OCI-LY3 (cell line): ENCODE measurements around the gene CCDC69.

Source experiments
- H2AFZ ChIP-seq: fragments of 200-600, 300-600 bp; shearing (Covaris generic); 2 replicates; pipeline ENCODE4 v1.6.0; 2014; ENCODE audit warnings: antibody characterized with exemption, low read depth, low read length
- H3K27ac ChIP-seq: fragments of 200-600, 300-600 bp; sonication (generic); 2 replicates; pipeline ENCODE4 v1.5.1; 2014; ENCODE audit warnings: mild to moderate bottlenecking, low read length, moderate library complexity, mixed read lengths
- H3K27me3 ChIP-seq: fragments of 200-600, 300-600 bp; sonication (generic); 2 replicates; pipeline ENCODE4 v1.6.1; 2014; ENCODE audit warnings: low read depth, low read length, mixed read lengths
- H3K36me3 ChIP-seq: fragments of 200-600, 300-600 bp; sonication (generic); replicated peaks from 2 replicates; pipeline ENCODE3; 2014; ENCODE audit warnings: low read depth, low read length, mixed read lengths
- H3K4me1 ChIP-seq: fragments of 300-600, 200-600 bp; sonication (generic); 2 replicates; pipeline ENCODE4 v1.6.1; 2014; ENCODE audit warnings: low read length, mixed read lengths
- H3K4me2 ChIP-seq: fragments of 200-600, 300-600 bp; sonication (generic); 2 replicates; pipeline ENCODE4 v1.6.1; 2014; ENCODE audit warnings: low read length, mixed read lengths
- H3K4me3 ChIP-seq: fragments of 300-600, 200-600 bp; sonication (generic); 2 replicates; pipeline ENCODE4 v1.5.1; 2014; ENCODE audit warnings: antibody characterized with exemption, mild to moderate bottlenecking, low read length, moderate library complexity
- H3K79me2 ChIP-seq: fragments of 300-600, 200-600 bp; shearing (Covaris generic); 2 replicates; pipeline ENCODE4 v1.6.1; 2014; ENCODE audit warnings: mild to moderate bottlenecking, low read length, mixed read lengths
- H3K9ac ChIP-seq: fragments of 300-600, 200-600 bp; shearing (Covaris generic); 2 replicates; pipeline ENCODE4 v1.6.0; 2014; ENCODE audit warnings: mild to moderate bottlenecking, low read length, moderate library complexity
- H3K9me3 ChIP-seq: fragments of 200-600, 300-600 bp; shearing (Covaris generic); 2 replicates; pipeline ENCODE4 v1.6.1; 2014; ENCODE audit warnings: low read length, mixed read lengths; ENCODE audit not compliant: insufficient read depth
- H4K20me1 ChIP-seq: fragments of 200-600, 300-600 bp; sonication (generic); 2 replicates; pipeline ENCODE4 v1.6.1; 2016; ENCODE audit warnings: low read length, mixed read lengths; ENCODE audit not compliant: insufficient read depth
- CTCF ChIP-seq: fragments of 200-600, 300-600 bp; sonication (generic); IDR thresholded peaks from 2 replicates; pipeline ENCODE4 v1.5.1; 2014; ENCODE audit warnings: antibody characterized with exemption, low read length, low read depth
- EZH2phosphoT487 ChIP-seq: fragments of 200-600 bp; shearing (Covaris generic); IDR thresholded peaks from 2 replicates; pipeline ENCODE4 v1.6.1; 2018; ENCODE audit warnings: antibody characterized with exemption, mixed run types, low read depth

The CCDC69 gene

GRCh38 chr5:151186538-151186937, 37.4 kb downstream of the CCDC69 start:
- Histone ChIP-seq H3K9me3 (0 out of 2 replicates have a peak, but pooled peaks cover 9% of the 10 kb centered on the region), H3K79me2 (no peaks in the 10 kb centered on the region), H3K4me3 (no peak overlapping the region), H3K27ac (no peak overlapping the region), H3K36me3 (peaks cover 44% of the 10 kb centered on the region), H2AFZ (no peak overlapping the region), H3K4me1 (no peaks in the 10 kb centered on the region; the same call in 1 of the 2 replicates), H3K4me2 (no peak overlapping the region), H3K27me3 (no peaks in the 10 kb centered on the region), H4K20me1 (no peaks in the 10 kb centered on the region), H3K9ac (no peak overlapping the region)
- TF ChIP-seq EZH2phosphoT487 = no peak
- TF ChIP-seq CTCF = no peak

- Histone ChIP-seq H2AFZ (no peak overlapping the region), H4K20me1 (no peaks in the 10 kb centered on the region), H3K79me2 (no peaks in the 10 kb centered on the region), H3K4me2 (no peak overlapping the region), H3K4me3 (no peak overlapping the region), H3K27me3 (no peaks in the 10 kb centered on the region), H3K9ac (no peak overlapping the region), H3K9me3 (0 out of 2 replicates have a peak, but pooled peaks cover 9% of the 10 kb centered on the region), H3K27ac (no peak overlapping the region), H3K36me3 (peaks cover 39% of the 10 kb centered on the region), H3K4me1 (no peaks in the 10 kb centered on the region)
- TF ChIP-seq EZH2phosphoT487 (no peak), CTCF (no peak)
Observed at GRCh38 chr5:151186052-151186451, 37.8 kb downstream of the CCDC69 start.

GRCh38 chr5:151184316-151185042, 39.4 kb downstream of the CCDC69 start:
- Histone ChIP-seq H3K9me3 (0 out of 2 replicates have a peak, but pooled peaks cover 3% of the 10 kb centered on the region), H3K9ac (no peak overlapping the region), H2AFZ (no peak overlapping the region), H3K36me3 (peaks cover 26% of the 10 kb centered on the region), H4K20me1 (no peaks in the 10 kb centered on the region), H3K79me2 (no peaks in the 10 kb centered on the region), H3K4me2 (no peak overlapping the region), H3K4me3 (no peak overlapping the region), H3K4me1 (0 out of 2 replicates have a peak, but pooled peaks cover 2% of the 10 kb centered on the region), H3K27ac (no peak overlapping the region), H3K27me3 (no peaks in the 10 kb centered on the region)
- TF ChIP-seq CTCF = no peak

- Histone ChIP-seq H3K4me3 (no peak overlapping the region), H3K27me3 (no peaks in the 10 kb centered on the region), H3K9me3 (no peaks in the 10 kb centered on the region), H4K20me1 (no peaks in the 10 kb centered on the region), H2AFZ (no peak overlapping the region), H3K9ac (no peak overlapping the region), H3K4me1 (peaks cover 10% of the 10 kb centered on the region), H3K36me3 (peaks cover 23% of the 10 kb centered on the region), H3K79me2 (no peaks in the 10 kb centered on the region), H3K27ac (no peak overlapping the region), H3K4me2 (no peak overlapping the region)
- TF ChIP-seq CTCF (no peak), EZH2phosphoT487 (no peak)
Observed at GRCh38 chr5:151183456-151184245, 40.2 kb downstream of the CCDC69 start.
